Omental fat pad (tissue), 4 donors: ENCODE measurements around the gene CMTM7. TPM values are rescaled to one million over a fixed set of nuclear protein-coding genes. Genes with fewer than 3 reads are reported as not detected.

Source experiments
- ATAC-seq: fragments of 150-250 bp; one replicate; pipeline ENCODE4 v1.9.1; 2016; ENCODE audit warnings: mild to moderate bottlenecking, moderate library complexity; ENCODE audit not compliant: low FRiP score
- DNase-seq: peaks from one replicate; pipeline ENCODE4 v3.0.0-alpha.2; 2019; ENCODE audit warnings: low spot score
- CTCF ChIP-seq, 3 donors: fragments of 450-650 bp; IDR thresholded peaks; one replicate each; pipeline ENCODE4 v1.5.1; 2016 to 2017; ENCODE audit warnings: antibody characterized with exemption in 3 of 3, mild to moderate bottlenecking in 3 of 3, moderate library complexity in 2 of 3
- total RNA-seq, 4 donors: library from RNA; depleted of rRNA; stranded (reverse); fragments of >200 nt; gene quantifications; one replicate each; pipeline ENCODE4 v1.1.0, GENCODE V29; 2016

Gene CMTM7
- total RNA-seq, 4 donors from 2014 or later = 18.0 to 34.7 (median 31.3) TPM

- ATAC-seq (no peak), DNase-seq (no peak)
- no peak for TF ChIP-seq CTCF (IDR thresholded peaks at IDR 0.05)
Observed at GRCh38 chr3:32405155-32405554, 13.5 kb downstream of the CMTM7 start.

- ATAC-seq = no peak
- TF ChIP-seq CTCF (IDR thresholded peaks at IDR 0.05) = no peak
- no peak for DNase-seq
Observed at GRCh38 chr3:32405711-32406323, 14.2 kb downstream of the CMTM7 start.

GRCh38 chr3:32406486-32407408 lies 15.1 kb downstream of the CMTM7 start:
- no peak for ATAC-seq

GRCh38 chr3:32410367-32411246 lies 19.0 kb downstream of the CMTM7 start:
- ATAC-seq (no peak), DNase-seq (no peak)

More at GRCh38 chr3:32406486-32407408, 15.1 kb downstream of the CMTM7 start:
- TF ChIP-seq CTCF (IDR thresholded peaks at IDR 0.05) = no peak
- DNase-seq = no peak

GRCh38 chr3:32411442-32411841 lies 19.8 kb downstream of the CMTM7 start:
- DNase-seq = no peak
- ATAC-seq = no peak
- no peak for TF ChIP-seq CTCF (IDR thresholded peaks at IDR 0.05)

More at GRCh38 chr3:32410367-32411246, 19.0 kb downstream of the CMTM7 start:
- no peak for TF ChIP-seq CTCF (IDR thresholded peaks at IDR 0.05)

GRCh38 chr3:32412887-32413286 lies 21.2 kb downstream of the CMTM7 start:
- TF ChIP-seq CTCF (IDR thresholded peaks at IDR 0.05) = no peak
- ATAC-seq (no peak), DNase-seq (no peak)
